Measurements from ENCODE around the gene CHEK1. TPM values are rescaled to one million over a fixed set of nuclear protein-coding genes. Genes with fewer than 3 reads are reported as not detected.

CHEK1 gene
- total RNA-seq, 1 donor from 2014 or later: 23.1 TPM

DNA sequence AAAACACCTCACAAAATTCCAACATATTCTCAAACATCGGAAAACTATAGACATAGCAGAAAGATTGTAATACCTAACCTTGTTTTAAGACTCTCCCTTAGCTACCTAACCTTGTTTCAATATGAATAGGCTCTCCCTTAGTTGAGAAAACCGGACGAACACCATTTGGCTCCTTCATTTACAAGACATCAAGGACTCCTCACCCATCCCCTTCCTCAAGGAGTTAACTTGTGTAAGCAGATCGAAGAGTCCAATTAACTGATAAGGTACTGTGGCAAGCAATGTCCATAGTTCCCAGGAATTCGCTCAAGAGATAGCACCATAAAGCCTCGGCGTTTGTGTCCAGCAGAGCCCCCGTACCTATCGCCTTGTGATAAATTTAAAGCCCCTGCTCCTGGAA is 60.3 kb downstream of the CHEK1 start:
- Mint-ChIP-seq H3K4me3 (ENCODE audit: unreplicated experiment) (no peak overlapping the region), H3K36me3 (ENCODE audit: unreplicated experiment) (no peaks in the 10 kb centered on the region), H3K9me3 (ENCODE audit: unreplicated experiment) (no peaks in the 10 kb centered on the region), H3K27me3 (ENCODE audit: unreplicated experiment) (peaks cover 3% of the 10 kb centered on the region), H3K4me1 (ENCODE audit: low read depth, unreplicated experiment) (no peaks in the 10 kb centered on the region), H3K27ac (ENCODE audit: unreplicated experiment) (no peak overlapping the region)
- TF ChIP-seq, protein P1, sequence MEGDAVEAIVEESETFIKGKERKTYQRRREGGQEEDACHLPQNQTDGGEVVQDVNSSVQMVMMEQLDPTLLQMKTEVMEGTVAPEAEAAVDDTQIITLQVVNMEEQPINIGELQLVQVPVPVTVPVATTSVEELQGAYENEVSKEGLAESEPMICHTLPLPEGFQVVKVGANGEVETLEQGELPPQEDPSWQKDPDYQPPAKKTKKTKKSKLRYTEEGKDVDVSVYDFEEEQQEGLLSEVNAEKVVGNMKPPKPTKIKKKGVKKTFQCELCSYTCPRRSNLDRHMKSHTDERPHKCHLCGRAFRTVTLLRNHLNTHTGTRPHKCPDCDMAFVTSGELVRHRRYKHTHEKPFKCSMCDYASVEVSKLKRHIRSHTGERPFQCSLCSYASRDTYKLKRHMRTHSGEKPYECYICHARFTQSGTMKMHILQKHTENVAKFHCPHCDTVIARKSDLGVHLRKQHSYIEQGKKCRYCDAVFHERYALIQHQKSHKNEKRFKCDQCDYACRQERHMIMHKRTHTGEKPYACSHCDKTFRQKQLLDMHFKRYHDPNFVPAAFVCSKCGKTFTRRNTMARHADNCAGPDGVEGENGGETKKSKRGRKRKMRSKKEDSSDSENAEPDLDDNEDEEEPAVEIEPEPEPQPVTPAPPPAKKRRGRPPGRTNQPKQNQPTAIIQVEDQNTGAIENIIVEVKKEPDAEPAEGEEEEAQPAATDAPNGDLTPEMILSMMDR (IDR thresholded peaks at IDR 0.05; ENCODE audit: partially characterized antibody, unreplicated experiment): no peak
- DNase-seq: no peak

DNA sequence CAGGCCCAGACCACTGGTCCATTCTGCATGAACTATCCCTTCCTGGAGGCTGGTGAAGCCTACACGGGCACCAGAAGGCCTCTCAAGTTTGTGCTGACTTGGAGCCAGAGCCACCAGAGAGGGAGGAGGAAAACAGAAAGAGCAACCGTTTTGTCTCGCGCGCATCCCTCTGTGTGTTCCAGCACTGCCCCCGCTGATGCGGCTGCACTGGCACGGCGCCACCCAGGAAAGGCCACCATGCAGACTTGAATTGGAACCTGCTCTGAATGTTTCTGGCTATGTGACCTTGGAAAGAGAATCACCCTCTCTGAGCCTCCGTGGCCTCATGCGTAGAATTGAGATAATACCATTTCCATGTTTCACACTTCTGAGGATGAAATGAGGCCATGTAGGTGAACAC is 63.1 kb downstream of the CHEK1 start:
- Mint-ChIP-seq H3K27ac (ENCODE audit: unreplicated experiment) (no peak overlapping the region), H3K4me3 (ENCODE audit: unreplicated experiment) (no peak overlapping the region), H3K9me3 (ENCODE audit: unreplicated experiment) (no peaks in the 10 kb centered on the region), H3K4me1 (ENCODE audit: low read depth, unreplicated experiment) (no peaks in the 10 kb centered on the region), H3K27me3 (ENCODE audit: unreplicated experiment) (peaks cover 7% of the 10 kb centered on the region), H3K36me3 (ENCODE audit: unreplicated experiment) (no peaks in the 10 kb centered on the region)
- TF ChIP-seq, protein P1 (IDR thresholded peaks at IDR 0.05; ENCODE audit: partially characterized antibody, unreplicated experiment): no peak
- no peak for DNase-seq

DNA sequence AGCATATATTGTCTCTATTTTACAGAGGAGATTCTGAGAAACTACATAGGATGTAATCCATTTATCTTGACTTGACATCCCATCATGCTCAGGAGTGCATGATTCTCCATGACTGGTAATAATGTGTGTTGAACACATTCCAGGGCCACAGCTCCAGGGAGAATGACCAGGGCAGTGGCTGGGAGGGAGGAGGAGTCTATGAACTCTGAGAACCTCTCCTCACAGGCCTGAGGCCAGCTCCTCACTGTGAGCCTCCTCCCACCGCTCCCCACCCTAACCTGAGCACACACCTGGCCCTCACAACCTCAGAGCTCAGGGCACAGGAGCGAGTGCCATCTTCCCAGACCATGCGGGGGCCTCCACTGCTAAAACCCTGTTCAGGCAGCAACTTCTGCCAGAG is 63.7 kb downstream of the CHEK1 start:
- Mint-ChIP-seq H3K4me1 (ENCODE audit: low read depth, unreplicated experiment) (no peaks in the 10 kb centered on the region), H3K9me3 (ENCODE audit: unreplicated experiment) (no peaks in the 10 kb centered on the region), H3K27ac (ENCODE audit: unreplicated experiment) (no peak overlapping the region), H3K36me3 (ENCODE audit: unreplicated experiment) (no peaks in the 10 kb centered on the region), H3K4me3 (ENCODE audit: unreplicated experiment) (no peak overlapping the region), H3K27me3 (ENCODE audit: unreplicated experiment) (peaks cover 7% of the 10 kb centered on the region)
- TF ChIP-seq, protein P1 (IDR thresholded peaks at IDR 0.05; ENCODE audit: partially characterized antibody, unreplicated experiment): no peak
- no peak for DNase-seq

DNA sequence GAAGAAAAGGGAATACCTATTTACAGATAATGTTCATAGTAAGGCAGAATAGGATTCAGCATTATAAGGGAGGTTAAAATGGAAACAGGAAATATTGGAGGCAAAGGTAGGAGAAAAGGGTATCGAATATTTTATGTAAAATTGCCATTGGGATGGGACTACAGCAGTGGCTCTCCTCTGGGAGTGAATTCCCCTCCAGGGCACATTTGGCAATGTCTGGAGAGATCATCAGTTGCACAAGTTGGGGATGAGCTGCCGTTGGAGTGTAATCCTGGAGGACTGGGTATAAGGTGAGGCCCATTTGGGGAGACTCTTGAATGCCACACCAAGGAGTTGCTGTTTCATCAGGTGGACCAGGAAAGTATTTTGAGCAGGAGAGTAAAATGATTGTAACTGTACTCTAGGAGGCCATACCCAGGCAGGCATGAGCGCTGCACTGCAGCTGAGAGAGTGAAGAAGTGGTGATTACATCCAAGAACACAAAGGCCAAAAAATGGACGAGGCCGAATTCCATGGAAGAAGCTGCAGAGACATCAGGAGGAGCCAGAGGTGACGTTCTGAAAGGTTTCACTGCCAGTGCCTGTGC is 64.4 kb downstream of the CHEK1 start:
- Mint-ChIP-seq H3K27ac (ENCODE audit: unreplicated experiment) (no peak overlapping the region), H3K9me3 (ENCODE audit: unreplicated experiment) (no peaks in the 10 kb centered on the region), H3K27me3 (ENCODE audit: unreplicated experiment) (peaks cover 7% of the 10 kb centered on the region), H3K4me3 (ENCODE audit: unreplicated experiment) (no peak overlapping the region), H3K36me3 (ENCODE audit: unreplicated experiment) (no peaks in the 10 kb centered on the region), H3K4me1 (ENCODE audit: low read depth, unreplicated experiment) (no peaks in the 10 kb centered on the region)
- no peak for DNase-seq
- TF ChIP-seq, protein P1 (IDR thresholded peaks at IDR 0.05; ENCODE audit: partially characterized antibody, unreplicated experiment): no peak

DNA sequence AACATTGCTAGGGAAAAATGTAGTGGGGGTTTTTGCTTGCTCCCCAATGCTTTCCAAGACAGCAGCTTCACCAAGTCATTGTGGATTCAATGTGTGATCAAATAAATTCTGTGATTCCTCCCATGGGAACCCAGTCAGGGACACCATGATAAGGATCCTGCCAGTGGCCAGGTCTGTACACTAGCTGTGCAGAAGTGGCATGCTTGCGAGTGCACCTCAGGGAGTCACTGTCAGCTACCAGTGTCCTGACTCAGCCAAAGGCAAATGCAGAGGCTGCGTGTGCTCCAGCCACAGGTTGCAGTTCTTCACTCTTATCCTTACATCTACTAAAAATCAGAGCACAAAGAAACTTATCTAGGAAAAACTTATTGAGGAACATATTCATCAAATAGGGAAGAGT is 65.0 kb downstream of the CHEK1 start:
- no peaks in the 10 kb centered on the region for H3K9me3 Mint-ChIP-seq (ENCODE audit: unreplicated experiment)
- peaks cover 7% of the 10 kb centered on the region for H3K27me3 Mint-ChIP-seq (ENCODE audit: unreplicated experiment)
- H3K27ac Mint-ChIP-seq (ENCODE audit: unreplicated experiment): no peak overlapping the region
- no peaks in the 10 kb centered on the region for H3K36me3 Mint-ChIP-seq (ENCODE audit: unreplicated experiment)
- no peak for DNase-seq
- no peaks in the 10 kb centered on the region for H3K4me1 Mint-ChIP-seq (ENCODE audit: low read depth, unreplicated experiment)
- TF ChIP-seq, protein P1 (IDR thresholded peaks at IDR 0.05; ENCODE audit: partially characterized antibody, unreplicated experiment): no peak
- H3K4me3 Mint-ChIP-seq (ENCODE audit: unreplicated experiment): no peak overlapping the region
